HEK293T (cell line): ENCODE measurements around the gene RETREG2.

Experiments used
- CTCF ChIA-PET: fragments of 350-600 bp; formaldehyde crosslinking; extraction: SDS; loops from one replicate; lab custom pipeline; 2021; ENCODE audit warnings: antibody characterized with exemption, inconsistent platforms; lab: Yijun Ruan, JAX
- POLR2A ChIA-PET: fragments of 350-600 bp; formaldehyde crosslinking; extraction: SDS; loops from one replicate; lab custom pipeline; 2020; ENCODE audit warnings: antibody characterized with exemption, inconsistent platforms; lab: Yijun Ruan, JAX
- DNase-seq: peaks from one replicate; pipeline ENCODE4 v3.0.0; 2012; ENCODE audit warnings: mixed read lengths; ENCODE audit errors: extremely low spot score
- ARNT ChIP-seq: fragments of 450-650 bp; IDR thresholded peaks from 2 replicates; pipeline ENCODE4 v1.6.1; 2017; ENCODE audit warnings: mild to moderate bottlenecking
- CTBP1 ChIP-seq: fragments of 450-650 bp; IDR thresholded peaks from 2 replicates; pipeline ENCODE4 v1.6.1; 2016; ENCODE audit warnings: borderline replicate concordance
- ELF4 ChIP-seq: fragments of 450-650 bp; IDR thresholded peaks from 2 replicates; pipeline ENCODE4 v1.6.1; 2017; ENCODE audit warnings: antibody characterized with exemption
- FOXM1 ChIP-seq: fragments of 450-650 bp; IDR thresholded peaks from 2 replicates; pipeline ENCODE4 v1.6.1; 2017; ENCODE audit warnings: mild to moderate bottlenecking, borderline replicate concordance
- HDGF ChIP-seq: fragments of 450-650 bp; IDR thresholded peaks from 2 replicates; pipeline ENCODE4 v1.6.1; 2017; ENCODE audit warnings: antibody characterized with exemption, borderline replicate concordance
- L3MBTL2 ChIP-seq: fragments of 450-650 bp; conservative IDR thresholded peaks from 2 replicates; pipeline ENCODE4 v1.6.1; 2016; ENCODE audit warnings: mild to moderate bottlenecking
- LEF1 ChIP-seq: fragments of 450-650 bp; IDR thresholded peaks from 2 replicates; pipeline ENCODE4 v1.6.1; 2017; ENCODE audit warnings: mild to moderate bottlenecking, borderline replicate concordance
- NFRKB ChIP-seq: fragments of 450-650 bp; IDR thresholded peaks from 2 replicates; pipeline ENCODE4 v1.6.1; 2016; ENCODE audit warnings: mild to moderate bottlenecking, moderate library complexity
- SP1 ChIP-seq: fragments of 450-650 bp; IDR thresholded peaks from 2 replicates; pipeline ENCODE4 v1.6.1; 2017
- SUZ12 ChIP-seq: fragments of 450-650 bp; IDR thresholded peaks from 2 replicates; pipeline ENCODE4 v1.6.1; 2016; ENCODE audit warnings: mild to moderate bottlenecking
- TARDBP ChIP-seq: fragments of 450-650 bp; IDR thresholded peaks from 2 replicates; pipeline ENCODE4 v1.6.1; 2016
- ZNF384 ChIP-seq: fragments of 450-650 bp; IDR thresholded peaks from 2 replicates; pipeline ENCODE4 v1.6.1; 2016
- TF ChIP-seq, protein P1 (sequence below): fragments of 450-650 bp; IDR thresholded peaks from 2 replicates; pipeline ENCODE4 v1.6.1; 2016

The RETREG2 gene

DNA sequence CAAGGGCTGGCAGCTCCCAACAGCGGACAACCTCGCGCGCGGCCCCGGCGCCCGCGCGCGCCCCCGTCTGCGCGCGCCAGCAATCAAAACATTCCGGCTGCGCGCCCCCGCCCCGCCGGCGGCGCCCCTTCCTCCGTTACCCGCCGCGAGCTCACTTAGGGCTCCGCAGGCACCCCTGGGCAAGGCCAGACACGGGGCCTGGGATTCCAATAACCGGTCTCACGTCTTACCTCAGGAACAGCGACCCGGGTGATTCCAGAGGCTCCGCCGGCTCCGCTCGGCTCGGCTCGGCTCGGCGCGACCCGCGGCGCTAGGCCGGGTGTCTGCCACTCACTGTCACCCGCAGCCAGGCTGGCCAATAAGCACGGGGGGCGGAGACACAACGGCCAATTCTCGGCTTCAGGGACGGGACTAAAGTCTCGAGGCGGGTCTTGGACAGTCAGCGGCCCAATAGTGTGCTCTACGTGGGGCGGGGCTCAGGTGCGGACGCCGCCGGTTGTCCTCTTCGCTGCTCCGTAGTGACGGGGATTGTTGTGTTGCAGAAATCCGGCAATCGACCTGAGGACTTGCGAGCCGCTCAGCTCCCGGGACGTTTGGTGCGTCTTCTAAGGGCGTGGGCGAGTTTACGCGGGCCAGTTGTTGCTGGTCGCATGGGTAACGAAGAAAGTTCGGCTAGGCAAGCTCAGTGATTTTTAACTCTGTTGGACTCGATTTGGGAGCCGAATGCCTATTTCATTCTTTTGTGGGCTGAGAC lies 51.4 kb downstream of the RETREG2 start, which contains the start of the genes ANKZF1 and ATG9A:
Gene ANKZF1, plus strand, starts transcription at position 502 of the 754 bp plus-strand sequence. CDS start 452 bp downstream, outside the sequence.
Gene ATG9A, minus strand, starts transcription at position 332 of the 754 bp plus-strand sequence. CDS start 1,612 bp downstream, outside the sequence.
- POLR2A ChIA-PET: interaction anchor here (0.7 to 2.7 kb wide), 9 partner anchors 8 to 66 kb away, joined by 3 to 27 read pairs (median 6); partner anchors contain the start of genes ABCB6, CNPPD1, GLB1L and STK16
- TF ChIP-seq SP1 (peak; percentile 67), HDGF (no peak), L3MBTL2 (no peak), SUZ12 (no peak), ZNF384 (no peak), LEF1 (no peak), ARNT (no peak), ELF4 (no peak), CTBP1 (no peak)
- TF ChIP-seq, protein P1, sequence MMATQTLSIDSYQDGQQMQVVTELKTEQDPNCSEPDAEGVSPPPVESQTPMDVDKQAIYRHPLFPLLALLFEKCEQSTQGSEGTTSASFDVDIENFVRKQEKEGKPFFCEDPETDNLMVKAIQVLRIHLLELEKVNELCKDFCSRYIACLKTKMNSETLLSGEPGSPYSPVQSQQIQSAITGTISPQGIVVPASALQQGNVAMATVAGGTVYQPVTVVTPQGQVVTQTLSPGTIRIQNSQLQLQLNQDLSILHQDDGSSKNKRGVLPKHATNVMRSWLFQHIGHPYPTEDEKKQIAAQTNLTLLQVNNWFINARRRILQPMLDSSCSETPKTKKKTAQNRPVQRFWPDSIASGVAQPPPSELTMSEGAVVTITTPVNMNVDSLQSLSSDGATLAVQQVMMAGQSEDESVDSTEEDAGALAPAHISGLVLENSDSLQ: peak; percentile 100
- DNase-seq: peak; percentile 98
- CTCF ChIA-PET: interaction anchor here (0.5 to 1.5 kb wide), 3 partner anchors 9 to 65 kb away, joined by 3 to 4 read pairs (median 3); no protein-coding TSS in a partner anchor

DNA sequence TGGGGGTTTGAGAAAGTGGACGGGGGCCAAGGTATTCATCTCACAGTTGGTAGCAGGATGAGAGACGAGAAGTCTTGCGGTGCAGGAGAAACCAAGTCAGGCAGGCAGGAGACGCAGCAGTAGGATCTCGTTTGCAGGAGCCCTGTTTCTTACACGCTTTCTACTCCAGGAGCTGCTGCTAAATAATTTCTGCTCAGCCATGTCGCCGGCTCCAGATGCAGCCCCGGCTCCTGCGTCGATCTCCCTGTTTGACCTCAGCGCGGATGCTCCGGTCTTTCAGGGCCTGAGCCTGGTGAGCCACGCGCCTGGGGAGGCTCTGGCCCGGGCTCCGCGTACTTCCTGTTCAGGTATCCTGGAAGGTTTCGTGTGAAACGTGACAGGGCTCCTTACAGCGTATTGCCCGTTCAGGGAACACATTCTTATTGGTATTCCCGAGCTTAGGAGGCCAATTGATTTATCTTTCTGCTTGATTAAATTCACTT lies 52.0 kb downstream of the RETREG2 start:
- CTCF ChIA-PET: interaction anchor here (0.7 to 1.5 kb wide), 2 partner anchors 65 to 236 kb away, joined by 3 to 4 read pairs; no protein-coding TSS in a partner anchor
- TF ChIP-seq FOXM1 (no peak), L3MBTL2 (peak; percentile 46)
- peak; percentile 47 for DNase-seq
- POLR2A ChIA-PET: interaction anchor here (0.7 to 2.7 kb wide), 8 partner anchors 8 to 54 kb away, joined by 3 to 27 read pairs (median 6); partner anchors contain the start of genes ABCB6, CNPPD1, GLB1L and STK16

DNA sequence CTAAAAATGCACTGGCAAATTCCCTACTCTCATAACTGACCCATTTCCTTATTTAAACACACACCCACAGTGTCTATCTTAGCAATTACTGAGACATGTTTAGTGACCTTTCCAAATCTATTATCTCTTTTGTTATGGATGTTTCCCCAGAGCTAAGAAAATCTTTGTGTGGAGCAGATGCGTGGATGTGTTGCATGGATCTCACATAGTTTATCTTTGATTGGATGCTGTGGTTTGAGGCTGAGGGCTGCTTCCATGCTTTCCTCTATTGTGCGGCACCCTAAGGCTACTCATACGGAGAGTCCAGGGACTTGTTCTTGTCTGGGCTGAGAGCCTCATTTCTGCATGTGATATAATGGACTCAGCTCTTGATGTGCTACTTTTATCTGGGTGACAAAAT lies 56.3 kb downstream of the RETREG2 start:
- ChIA-PET POLR2A (interaction anchor here (1.6 kb wide), 1 partner anchor 10 kb away, joined by 5 read pairs; the partner anchor contains the start of genes GLB1L and STK16), CTCF (no interaction called here)
- DNase-seq: no peak
- TF ChIP-seq TARDBP (no peak), SP1 (no peak), ELF4 (no peak), NFRKB (no peak), SUZ12 (no peak)
- TF ChIP-seq, protein P1: no peak
